ENCODE results near the gene PCSK6. TPM values are rescaled to one million over a fixed set of nuclear protein-coding genes. Genes with fewer than 3 reads are reported as not detected.
"Not testable (repeated sequence)": the region's sequence is repeated elsewhere in the genome, so short reads cannot be mapped to it uniquely, and the experiment has no call there.

Gene PCSK6
- total RNA-seq, 1 donor from 2014 or later, result 5.4 TPM

- H3K4me3 Mint-ChIP-seq, result no peak overlapping the region
- peaks cover 17% of the 10 kb centered on the region for H3K4me1 Mint-ChIP-seq
- H3K27me3 Mint-ChIP-seq (ENCODE audit: low read depth), result peaks cover 2% of the 10 kb centered on the region
- no peak for TF ChIP-seq CTCF (conservative IDR thresholded peaks at IDR 0.05)
- no peak overlapping the region for H3K27ac Mint-ChIP-seq (ENCODE audit: unreplicated experiment)
- no peaks in the 10 kb centered on the region for H3K9me3 Mint-ChIP-seq
- no peaks in the 10 kb centered on the region for H3K36me3 Mint-ChIP-seq (ENCODE audit: low read depth)
- DNase-seq (ENCODE audit: low read depth, low spot score), result no peak
Measured at GRCh38 chr15:101346928-101347327, 142.6 kb downstream of the PCSK6 start.

DNA sequence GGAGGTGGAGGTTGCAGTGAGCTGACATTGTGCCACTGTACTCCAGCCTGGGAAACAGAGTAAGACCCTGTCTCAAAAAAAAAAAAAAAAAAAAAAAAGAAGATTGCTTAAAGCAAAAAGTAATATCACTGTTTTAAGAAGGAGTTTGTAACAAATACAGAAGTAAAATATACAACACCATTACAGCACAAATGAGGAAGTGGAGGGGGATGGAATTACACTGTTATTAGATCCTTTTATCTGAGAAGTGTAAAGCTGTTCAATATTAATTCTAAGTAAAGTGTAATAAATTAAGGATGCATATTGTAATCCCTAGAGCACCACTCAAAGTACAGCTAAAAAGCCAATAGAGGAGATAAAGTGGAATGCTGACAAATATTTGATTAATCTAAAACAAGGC lies 147.5 kb downstream of the PCSK6 start:
- no peak for DNase-seq (ENCODE audit: low read depth, low spot score)
- Mint-ChIP-seq H3K27ac (ENCODE audit: unreplicated experiment) (no peak overlapping the region), H3K36me3 (ENCODE audit: low read depth) (no peaks in the 10 kb centered on the region), H3K4me3 (no peak overlapping the region), H3K9me3 (no peaks in the 10 kb centered on the region), H3K4me1 (peaks cover 10% of the 10 kb centered on the region), H3K27me3 (ENCODE audit: low read depth) (peaks cover 7% of the 10 kb centered on the region)
- no peak for TF ChIP-seq CTCF (conservative IDR thresholded peaks at IDR 0.05)

- DNase-seq (ENCODE audit: low read depth, low spot score), result no peak
- Mint-ChIP-seq H3K27me3 (ENCODE audit: low read depth) (peaks cover 11% of the 10 kb centered on the region), H3K4me1 (no peaks in the 10 kb centered on the region), H3K9me3 (no peaks in the 10 kb centered on the region), H3K36me3 (ENCODE audit: low read depth) (no peaks in the 10 kb centered on the region), H3K4me3 (no peak overlapping the region), H3K27ac (ENCODE audit: unreplicated experiment) (no peak overlapping the region)
- no peak for TF ChIP-seq CTCF (conservative IDR thresholded peaks at IDR 0.05)
Measured at GRCh38 chr15:101338502-101339057, 150.9 kb downstream of the PCSK6 start.

DNA sequence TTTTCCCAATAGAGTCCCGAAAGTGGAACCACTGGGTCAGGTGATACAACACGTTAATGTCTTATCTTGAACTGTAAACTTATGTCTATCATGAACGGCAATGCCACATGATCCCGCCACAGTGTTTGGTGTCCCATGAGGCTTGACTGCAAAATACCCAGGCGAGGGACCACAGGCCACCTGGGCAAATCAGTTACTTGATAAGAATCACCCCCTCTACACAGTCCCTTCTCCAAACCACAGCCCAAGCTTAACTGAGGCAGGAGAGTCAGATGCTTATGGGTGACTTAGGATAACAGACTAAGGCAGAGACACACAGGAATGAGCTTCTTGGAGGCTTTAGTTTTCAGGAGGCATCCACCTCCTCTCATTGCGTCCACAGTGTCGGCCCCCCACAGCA lies 151.5 kb downstream of the PCSK6 start:
- Mint-ChIP-seq H3K4me1 (no peaks in the 10 kb centered on the region), H3K9me3 (no peaks in the 10 kb centered on the region), H3K4me3 (no peak overlapping the region), H3K27me3 (ENCODE audit: low read depth) (peaks cover 11% of the 10 kb centered on the region), H3K36me3 (ENCODE audit: low read depth) (no peaks in the 10 kb centered on the region), H3K27ac (ENCODE audit: unreplicated experiment) (no peak overlapping the region)
- no peak for DNase-seq (ENCODE audit: low read depth, low spot score)
- TF ChIP-seq CTCF (conservative IDR thresholded peaks at IDR 0.05), result no peak

- not testable (repeated sequence) for DNase-seq (ENCODE audit: low read depth, low spot score); H3K4me1 Mint-ChIP-seq; H3K4me3 Mint-ChIP-seq; H3K36me3 Mint-ChIP-seq (ENCODE audit: low read depth); H3K27ac Mint-ChIP-seq (ENCODE audit: unreplicated experiment); H3K9me3 Mint-ChIP-seq
- H3K27me3 Mint-ChIP-seq (ENCODE audit: low read depth), result peaks cover 21% of the 10 kb centered on the region
Measured at GRCh38 chr15:101333907-101334789, 155.4 kb downstream of the PCSK6 start.

DNA sequence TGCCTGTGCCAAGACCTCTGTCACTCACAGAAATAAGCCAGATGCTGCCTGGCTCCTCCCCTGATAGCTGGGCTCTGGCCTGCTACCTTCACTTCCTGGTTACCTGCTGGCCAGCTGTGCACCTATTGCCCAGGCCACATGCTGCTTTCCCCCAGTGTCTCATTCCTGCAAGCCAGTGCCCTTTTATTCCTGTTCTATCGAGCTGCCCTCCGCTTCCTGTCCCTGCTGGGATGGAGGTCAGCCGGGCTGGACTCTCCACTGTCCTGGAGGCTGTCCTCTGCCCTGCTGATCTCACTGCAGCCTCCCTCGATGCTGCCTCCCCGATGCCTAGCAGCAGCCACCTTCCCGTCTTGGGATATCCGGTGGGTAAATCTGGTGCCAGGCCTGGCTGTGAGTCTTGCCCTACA lies 157.4 kb downstream of the PCSK6 start:
- Mint-ChIP-seq H3K36me3 (ENCODE audit: low read depth) (no peaks in the 10 kb centered on the region), H3K4me1 (no peaks in the 10 kb centered on the region), H3K9me3 (no peaks in the 10 kb centered on the region), H3K4me3 (no peak overlapping the region), H3K27me3 (ENCODE audit: low read depth) (peaks cover 30% of the 10 kb centered on the region), H3K27ac (ENCODE audit: unreplicated experiment) (no peak overlapping the region)
- no peak for TF ChIP-seq CTCF (conservative IDR thresholded peaks at IDR 0.05)
- DNase-seq (ENCODE audit: low read depth, low spot score), result no peak
